Caco-2 (cell line): ENCODE results near the gene SLC25A10. TPM values are rescaled to one million over a fixed set of nuclear protein-coding genes. Genes with fewer than 3 reads are reported as not detected.

Source experiments
- BruUV-seq: library from RNA; stranded (reverse); fragments of 400-500 nt; replicated peaks from 2 replicates; lab custom pipeline; 2021; lab: Mats Ljungman, UMichigan
- CTCF ChIA-PET: fragments of 300-600 bp; sonication (Branson Sonifier 250); formaldehyde crosslinking; loops from one replicate; lab custom pipeline; 2022; ENCODE audit warnings: antibody characterized with exemption; lab: Charles Lee
- POLR2A ChIA-PET: fragments of 300-600 bp; sonication (Branson Sonifier 250); formaldehyde crosslinking; loops from one replicate; lab custom pipeline; 2022; ENCODE audit warnings: antibody characterized with exemption; lab: Charles Lee
- DNase-seq, 2 experiments: peaks; one replicate each; pipeline versions ENCODE4 v3.0.0 to v3.0.0-alpha.2; 2020 to 2022
- H3K27me3 ChIP-seq: replicated peaks from 2 replicates; pipeline ENCODE4 v1.6.0; 2011; ENCODE audit warnings: low read length; ENCODE audit not compliant: control insufficient read depth, insufficient read depth
- H3K36me3 ChIP-seq: 2 replicates; pipeline ENCODE4 v1.5.1; 2011; ENCODE audit warnings: low read length; ENCODE audit not compliant: control insufficient read depth, insufficient read depth
- H3K4me1 ChIP-seq: fragments of 250-450 bp; sonication (Bioruptor Pico); 2 replicates; pipeline ENCODE4 v1.5.1; 2020; ENCODE audit warnings: mild to moderate bottlenecking
- H3K4me3 ChIP-seq: 2 replicates; pipeline ENCODE4 v1.5.1; 2011; ENCODE audit warnings: low read depth, mild to moderate bottlenecking, control low read depth, low read length
- H3K9me3 ChIP-seq: fragments of 250-450 bp; sonication (Bioruptor Pico); 2 replicates; pipeline ENCODE4 v1.5.1; 2020; ENCODE audit warnings: mild to moderate bottlenecking, moderate library complexity
- H3K27ac Mint-ChIP-seq: one replicate; pipeline ENCODE4 v1.8.0; 2022; ENCODE audit warnings: mixed read lengths; ENCODE audit not compliant: unreplicated experiment
- H3K27me3 Mint-ChIP-seq: one replicate; pipeline ENCODE4 v1.8.0; 2022; ENCODE audit warnings: mixed read lengths; ENCODE audit not compliant: insufficient read depth, unreplicated experiment
- H3K36me3 Mint-ChIP-seq: one replicate; pipeline ENCODE4 v1.8.0; 2022; ENCODE audit warnings: mild to moderate bottlenecking, mixed read lengths; ENCODE audit not compliant: insufficient read depth, unreplicated experiment
- H3K4me1 Mint-ChIP-seq: one replicate; pipeline ENCODE4 v1.8.0; 2022; ENCODE audit warnings: low read depth, mixed read lengths; ENCODE audit not compliant: unreplicated experiment
- H3K4me3 Mint-ChIP-seq: one replicate; pipeline ENCODE4 v1.8.0; 2022; ENCODE audit warnings: mild to moderate bottlenecking, moderate library complexity, mixed read lengths; ENCODE audit not compliant: unreplicated experiment
- H3K9me3 Mint-ChIP-seq: one replicate; pipeline ENCODE4 v1.8.0; 2022; ENCODE audit warnings: mixed read lengths; ENCODE audit not compliant: unreplicated experiment
- CTCF ChIP-seq, 2 experiments: fragments of 200-600 bp in 1 of 2; IDR thresholded peaks; 1 replicate in 1 of 2; 2 replicates in 1 of 2; pipeline versions ENCODE4 v1.5.1 to v1.8.0; 2011 to 2022; ENCODE audit warnings: antibody characterized with exemption in 1 of 2, control low read depth in 1 of 2, inconsistent platforms in 1 of 2, low read depth in 1 of 2, low read length in 1 of 2, mild to moderate bottlenecking in 1 of 2, moderate library complexity in 1 of 2; ENCODE audit not compliant: insufficient read depth in 1 of 2, severe bottlenecking in 1 of 2, unreplicated experiment in 1 of 2
- intact Hi-C: fragments of 100-400 bp; cut with micrococcal nuclease; formaldehyde crosslinking; loops from one replicate; pipeline ENCODE4 v1.10.0; 2022; ENCODE audit not compliant: unreplicated experiment
- total RNA-seq: library from RNA; stranded (reverse); gene quantifications from 2 replicates; pipeline ENCODE4 v1.2.3, GENCODE V29; 2022

Gene SLC25A10
- total RNA-seq, 1 experiment from 2014 or later: 49.5 TPM

GRCh38 chr17:81691196-81691595 lies 20.9 kb upstream of the SLC25A10 start:
- intact Hi-C loops: no loop called here
- Histone ChIP-seq H3K4me1 (no peaks in the 10 kb centered on the region), H3K27me3 (no peaks in the 10 kb centered on the region), H3K4me3 (no peak overlapping the region), H3K36me3 (peaks cover 7% of the 10 kb centered on the region), H3K9me3 (no peaks in the 10 kb centered on the region)
- no peak for DNase-seq
- ChIA-PET CTCF (no interaction called here), POLR2A (no interaction called here)
- Mint-ChIP-seq H3K9me3 (no peaks in the 10 kb centered on the region), H3K4me3 (no peak overlapping the region), H3K36me3 (peaks cover 78% of the 10 kb centered on the region), H3K27me3 (no peaks in the 10 kb centered on the region), H3K27ac (no peak overlapping the region), H3K4me1 (no peaks in the 10 kb centered on the region)
- BruUV-seq: no TSS peak
- TF ChIP-seq CTCF (IDR thresholded peaks at IDR 0.05; ENCODE audit: insufficient read depth in 1 of 2, low read depth in 1 of 2, low read length in 1 of 2, severe bottlenecking in 1 of 2, unreplicated experiment in 1 of 2): no peak

GRCh38 chr17:81691608-81692007 lies 20.5 kb upstream of the SLC25A10 start:
- Mint-ChIP-seq H3K4me1 (no peaks in the 10 kb centered on the region), H3K4me3 (no peak overlapping the region), H3K36me3 (peaks cover 80% of the 10 kb centered on the region), H3K9me3 (no peaks in the 10 kb centered on the region), H3K27ac (no peak overlapping the region), H3K27me3 (no peaks in the 10 kb centered on the region)
- Histone ChIP-seq H3K4me3 (no peak overlapping the region), H3K4me1 (no peaks in the 10 kb centered on the region), H3K36me3 (peaks cover 7% of the 10 kb centered on the region), H3K27me3 (no peaks in the 10 kb centered on the region), H3K9me3 (no peaks in the 10 kb centered on the region)
- intact Hi-C loops: no loop called here
- no TSS peak for BruUV-seq
- ChIA-PET POLR2A (no interaction called here), CTCF (interaction anchor here (0.6 kb wide), 1 partner anchor 43 kb away, joined by 3 read pairs; no protein-coding TSS in a partner anchor)
- no peak for DNase-seq
- no peak for TF ChIP-seq CTCF (IDR thresholded peaks at IDR 0.05; ENCODE audit: insufficient read depth in 1 of 2, low read depth in 1 of 2, low read length in 1 of 2, severe bottlenecking in 1 of 2, unreplicated experiment in 1 of 2)

- POLR2A ChIA-PET: no interaction called here
- peaks cover 84% of the 10 kb centered on the region for H3K36me3 Mint-ChIP-seq
- no TSS peak for BruUV-seq
Observed at GRCh38 chr17:81693509-81694210, 18.4 kb upstream of the SLC25A10 start.

More at GRCh38 chr17:81693509-81694210, 18.4 kb upstream of the SLC25A10 start:
- H3K4me3 Mint-ChIP-seq: no peak overlapping the region
- CTCF ChIA-PET: interaction anchor here (0.6 to 1.3 kb wide), 2 partner anchors 9 to 62 kb away, joined by 3 to 5 read pairs; no protein-coding TSS in a partner anchor
- H3K4me1 Mint-ChIP-seq: no peaks in the 10 kb centered on the region
- TF ChIP-seq CTCF (IDR thresholded peaks at IDR 0.05; ENCODE audit: insufficient read depth in 1 of 2, low read depth in 1 of 2, low read length in 1 of 2, severe bottlenecking in 1 of 2, unreplicated experiment in 1 of 2): peak in 1 of 2 experiments; percentile 25
- H3K4me1 ChIP-seq: no peaks in the 10 kb centered on the region
- intact Hi-C loops: no loop called here
- peaks cover 7% of the 10 kb centered on the region for H3K36me3 ChIP-seq
- no peaks in the 10 kb centered on the region for H3K9me3 ChIP-seq
- no peak overlapping the region for H3K4me3 ChIP-seq
- no peaks in the 10 kb centered on the region for H3K27me3 ChIP-seq
- DNase-seq: peak; percentile 36 to 44
- no peaks in the 10 kb centered on the region for H3K9me3 Mint-ChIP-seq
- no peak overlapping the region for H3K27ac Mint-ChIP-seq
- H3K27me3 Mint-ChIP-seq: no peaks in the 10 kb centered on the region
